GM18502 (cell line): ENCODE measurements around the gene RPS15.
"Not testable (repeated sequence)": the region's sequence is repeated elsewhere in the genome, so short reads cannot be mapped to it uniquely, and the experiment has no call there.

Experiments used
- ATAC-seq: cut with Tn5 transposase; IDR thresholded peaks from one replicate; pipeline ENCODE4 v1.9.1; 2021; ENCODE audit warnings: mild to moderate bottlenecking; ENCODE audit not compliant: unreplicated experiment, poor library complexity

The RPS15 gene

DNA sequence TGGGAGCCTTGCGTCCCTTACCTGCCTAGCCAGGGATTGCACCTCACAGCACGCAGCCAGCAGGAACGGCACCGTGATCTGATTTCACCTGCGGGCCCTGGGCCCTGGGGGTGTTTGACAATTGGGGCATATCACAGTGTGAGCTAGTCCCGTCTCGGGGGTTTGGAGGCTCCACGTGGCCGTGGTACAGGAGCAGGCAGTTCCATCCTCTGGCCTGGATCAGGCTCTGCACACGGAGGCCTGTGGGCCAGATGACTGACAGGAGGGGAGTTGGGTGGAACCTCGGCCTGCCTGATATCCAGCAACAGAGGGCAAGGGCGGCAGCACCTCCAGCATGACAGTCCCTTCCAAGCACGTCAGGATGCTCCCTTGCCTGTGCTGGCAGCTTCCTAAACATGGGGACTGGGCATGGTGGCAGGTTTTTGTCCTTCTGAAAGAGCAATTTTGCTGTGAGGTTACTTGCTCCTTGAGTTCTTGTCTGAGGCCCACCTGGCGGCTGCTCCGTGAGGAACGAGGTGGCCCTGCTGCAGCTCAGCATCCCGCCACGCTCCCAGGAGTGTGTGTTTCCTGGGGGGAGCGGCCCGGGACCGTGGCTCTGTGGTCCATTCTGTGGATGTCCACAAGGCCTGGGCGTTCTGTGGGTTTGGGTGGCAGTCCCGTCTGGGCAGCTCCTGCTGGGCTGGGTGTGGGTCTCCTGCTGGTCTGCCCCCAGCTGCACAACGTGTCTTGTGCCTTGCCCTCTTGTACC is 6.3 kb upstream of the RPS15 start:
- no peak for ATAC-seq

DNA sequence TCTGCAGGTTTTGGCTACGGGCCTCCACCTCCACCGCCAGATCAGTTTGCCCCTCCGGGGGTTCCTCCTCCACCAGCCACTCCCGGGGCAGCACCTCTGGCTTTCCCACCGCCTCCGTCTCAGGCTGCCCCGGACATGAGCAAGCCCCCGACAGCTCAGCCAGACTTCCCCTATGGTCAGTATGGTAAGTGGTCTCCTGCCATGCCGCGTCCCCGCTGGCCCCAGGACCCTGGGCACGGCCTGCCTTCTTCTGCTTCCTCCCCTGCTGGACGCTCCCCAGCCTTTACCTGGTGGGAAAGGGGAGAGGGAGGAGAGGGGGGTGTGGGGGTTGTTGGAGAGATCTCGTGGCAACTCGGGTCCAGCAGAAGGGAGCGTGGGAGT is 5.7 kb upstream of the RPS15 start:
- ATAC-seq: no peak

- no peak for ATAC-seq
Observed at GRCh38 chr19:1433119-1434039, 4.8 kb upstream of the RPS15 start.

DNA sequence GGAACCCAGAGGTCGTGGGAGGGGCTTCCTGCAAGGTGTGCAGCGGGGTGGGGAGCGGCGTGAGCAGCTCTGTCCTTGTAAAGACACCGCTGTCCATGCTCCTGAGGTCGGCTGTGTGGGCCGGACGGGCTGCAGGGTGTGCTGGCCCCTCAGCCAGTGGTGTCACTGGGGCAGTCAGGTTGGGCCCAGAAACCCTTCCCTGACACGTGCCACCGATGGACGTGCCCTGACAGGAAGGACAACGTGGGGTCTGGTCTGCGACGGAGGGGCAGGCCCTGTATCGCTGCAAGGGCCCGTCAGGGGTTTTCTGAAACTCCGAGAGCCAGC is 4.2 kb upstream of the RPS15 start:
- no peak for ATAC-seq

- no peak for ATAC-seq
Observed at GRCh38 chr19:1434577-1435060, 3.6 kb upstream of the RPS15 start.

GRCh38 chr19:1435378-1435989 is 2.7 kb upstream of the RPS15 start:
- ATAC-seq: no peak

DNA sequence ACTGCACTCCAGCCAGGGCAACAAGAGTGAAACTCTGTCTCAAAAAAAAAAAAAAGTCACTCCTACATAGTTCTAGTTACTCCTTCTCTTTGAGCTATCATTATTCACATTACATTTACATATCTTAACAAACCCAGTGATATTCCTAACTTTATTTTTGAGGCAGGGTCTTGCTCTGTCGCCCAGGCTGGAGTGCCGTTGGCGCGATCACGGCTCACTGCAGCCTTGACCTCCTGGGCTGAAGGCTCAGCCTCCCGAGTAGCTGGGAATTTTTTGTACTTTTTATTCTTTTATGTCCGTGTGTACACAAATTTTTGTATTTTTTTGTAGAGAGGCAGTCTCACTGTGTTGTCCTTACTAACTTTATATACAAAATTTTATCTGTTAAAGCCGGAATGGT is 587 bp upstream of the RPS15 start:
- no peak for ATAC-seq

DNA sequence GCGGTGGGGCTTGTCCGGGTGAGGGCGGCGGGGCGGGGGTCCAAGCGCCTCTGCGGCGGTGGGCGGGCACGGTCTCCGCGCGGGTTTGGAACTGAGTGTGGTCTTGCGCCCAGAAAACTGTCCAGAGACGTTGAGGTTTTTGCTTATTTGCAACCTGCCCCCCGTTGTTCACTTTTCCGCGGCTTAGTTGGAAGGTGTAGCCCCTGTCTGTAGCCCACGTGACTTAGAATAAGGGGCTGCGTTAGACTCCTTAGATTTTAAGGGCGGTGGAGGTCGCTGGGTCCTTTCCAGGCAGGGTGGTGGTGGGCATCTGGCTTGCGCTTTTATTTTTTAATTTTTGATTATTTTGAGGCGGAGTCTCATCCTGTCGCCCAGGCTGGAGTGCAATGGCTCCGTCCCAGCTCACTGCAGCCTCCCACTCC is 748 bp downstream of the RPS15 start:
- no peak for ATAC-seq

- ATAC-seq: not testable (repeated sequence)
Observed at GRCh38 chr19:1439525-1440417, 1.6 kb downstream of the RPS15 start.

- ATAC-seq: no peak
Observed at GRCh38 chr19:1440418-1440801, 2.2 kb downstream of the RPS15 start.

DNA sequence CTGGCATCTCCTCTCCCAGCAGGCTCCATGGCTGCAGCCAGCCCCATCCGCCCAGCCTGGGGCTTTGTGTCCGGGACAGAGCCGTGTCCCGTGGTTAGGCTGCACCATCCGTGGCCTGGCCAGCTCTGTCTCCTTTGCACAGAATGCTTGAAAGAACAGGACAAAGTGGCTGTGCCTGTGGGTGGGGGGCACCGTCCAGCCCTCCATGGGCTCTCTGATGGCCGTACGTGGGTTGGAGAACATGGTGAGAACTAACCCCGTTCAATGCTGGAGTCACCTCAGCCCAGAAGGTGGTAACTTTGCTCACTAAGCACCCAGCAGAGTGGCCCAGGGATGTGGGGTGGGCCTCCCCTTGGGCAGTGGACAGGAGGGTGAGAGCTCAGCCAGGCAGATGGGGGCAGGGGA is 2.8 kb downstream of the RPS15 start:
- no peak for ATAC-seq

DNA sequence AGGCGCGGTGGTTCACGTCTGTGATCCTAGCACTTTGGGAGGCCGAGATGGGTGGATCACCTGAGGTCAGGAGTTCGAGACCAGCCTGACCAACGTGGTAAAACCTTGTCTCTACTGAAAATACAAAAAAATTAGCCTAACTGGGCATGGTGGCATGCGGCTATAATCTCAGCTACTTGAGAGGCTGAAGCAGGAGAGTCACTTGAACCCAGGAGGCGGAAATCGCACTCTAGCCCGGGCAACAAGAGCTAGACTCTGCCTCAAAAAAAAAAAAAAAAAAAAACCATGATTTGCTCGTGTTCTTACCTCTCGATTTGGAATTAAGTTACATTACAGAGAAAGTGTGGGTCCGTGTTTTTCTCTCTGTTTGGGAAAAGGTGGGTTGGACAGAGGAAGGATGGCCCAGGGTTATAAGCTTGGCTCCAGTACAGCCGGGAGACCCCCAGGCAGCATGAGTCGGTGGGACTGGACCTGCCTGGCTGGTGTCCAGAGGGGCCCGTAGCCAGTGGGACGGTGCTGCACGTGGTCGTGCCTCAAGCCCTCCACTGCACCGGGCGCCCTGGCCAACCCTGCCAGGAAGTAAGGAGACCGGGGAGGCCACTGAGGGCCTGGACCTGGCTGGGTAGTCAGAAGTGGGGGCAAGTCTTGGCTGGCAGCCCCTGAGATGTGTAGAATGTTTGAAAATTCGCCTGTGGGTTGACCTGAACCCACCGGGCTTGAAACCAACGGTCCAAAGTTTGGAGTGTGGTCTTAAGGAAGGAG is 3.7 kb downstream of the RPS15 start:
- no peak for ATAC-seq

GRCh38 chr19:1445185-1445931 is 7.2 kb downstream of the RPS15 start:
- no peak for ATAC-seq

GRCh38 chr19:1445932-1446712 is 7.9 kb downstream of the RPS15 start:
- ATAC-seq: no peak

DNA sequence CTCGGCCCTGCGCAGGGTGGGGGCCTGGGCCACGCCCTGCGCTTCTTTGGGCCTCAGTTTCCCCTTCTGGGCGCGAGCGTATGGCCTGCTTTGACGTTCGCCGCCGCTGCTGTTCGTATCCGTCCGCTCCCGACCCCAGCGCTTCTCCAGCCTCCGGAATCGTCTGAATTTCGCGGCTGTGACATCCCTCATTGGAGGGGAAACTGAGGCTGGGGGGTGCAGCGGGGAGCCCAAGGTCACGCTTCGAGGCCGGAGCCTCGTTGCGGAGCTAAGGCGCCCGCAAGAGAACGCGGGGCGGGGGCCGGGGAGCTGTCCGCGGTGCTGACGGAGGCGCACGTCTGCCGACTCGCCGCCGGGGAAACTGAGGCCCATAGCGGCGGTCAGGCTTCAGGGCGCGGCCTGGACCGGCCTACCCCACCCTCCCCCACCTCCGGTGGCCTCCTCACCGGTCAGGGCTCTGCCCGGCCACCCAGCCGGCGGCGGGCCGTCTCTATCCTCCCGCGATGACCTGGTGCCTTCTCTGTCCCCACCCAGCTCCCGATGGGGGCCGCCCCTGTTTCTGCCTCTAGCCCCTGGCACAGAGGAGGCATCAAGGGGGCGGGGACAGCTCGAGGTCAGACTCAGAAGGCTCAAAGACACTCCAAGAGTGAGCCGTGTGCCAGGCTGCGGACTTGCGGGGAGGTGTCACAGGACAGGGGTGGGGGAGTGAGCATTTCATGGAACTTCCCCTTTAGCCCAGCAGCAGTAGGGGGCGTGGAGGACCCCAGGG is 8.7 kb downstream of the RPS15 start:
- no peak for ATAC-seq

DNA sequence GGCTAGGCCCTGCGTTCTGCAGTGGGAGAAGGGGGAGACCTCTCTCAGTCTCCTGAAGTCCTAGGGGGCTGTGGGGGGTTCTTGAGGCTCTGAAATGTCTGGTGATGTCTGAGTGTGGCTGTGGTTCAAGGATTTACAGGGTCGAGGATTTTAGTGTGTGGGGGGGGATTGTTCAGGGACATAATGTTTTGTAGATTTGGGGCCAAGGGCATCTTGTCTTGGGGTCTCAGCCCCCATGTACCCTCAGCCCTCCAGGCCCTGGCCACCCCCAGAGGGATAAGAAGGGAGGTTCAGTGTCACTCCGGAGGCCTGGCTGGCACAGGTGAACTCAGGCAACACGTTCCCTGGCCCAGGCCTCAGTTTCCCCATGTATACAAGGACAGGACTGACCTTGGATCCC is 9.3 kb downstream of the RPS15 start:
- ATAC-seq: no peak

DNA sequence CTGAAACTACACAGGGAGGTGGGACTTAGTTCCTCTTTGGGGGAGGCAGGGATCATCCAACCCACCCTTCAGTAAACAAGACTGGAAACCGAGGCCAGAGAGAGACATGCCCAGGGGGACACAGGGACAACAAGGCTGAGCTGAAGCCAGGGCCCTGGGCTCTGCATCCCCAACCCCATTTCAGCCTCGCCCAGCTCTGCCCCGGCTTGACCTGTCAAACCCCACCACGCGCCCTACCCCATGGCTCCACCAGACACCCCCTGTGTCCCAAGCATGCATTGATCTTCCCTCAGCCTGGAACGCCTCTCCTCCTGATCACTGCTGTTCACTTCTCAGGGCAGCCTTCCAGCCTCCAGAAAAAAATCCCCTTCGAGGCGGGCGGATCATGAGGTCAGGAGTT is 9.7 kb downstream of the RPS15 start:
- ATAC-seq: no peak
